Activated CD4-positive, alpha-beta T cell treated with anti-CD3 and anti-CD28 coated beads for 24 hours (primary cell): ENCODE data around the gene SETBP1.

Source experiments
- DNase-seq, 2 donors: peaks; one replicate each; pipeline ENCODE4 v3.0.0-alpha.2; 2020; ENCODE audit warnings: low read depth in 2 of 2

SETBP1 gene

GRCh38 chr18:44759925-44760342, 79.2 kb downstream of the SETBP1 start:
- DNase-seq, result no peak

GRCh38 chr18:44761812-44762211, 81.1 kb downstream of the SETBP1 start:
- DNase-seq, result no peak

- DNase-seq, result no peak
Measured at GRCh38 chr18:44763327-44763726, 82.6 kb downstream of the SETBP1 start.

GRCh38 chr18:44764863-44765262, 84.2 kb downstream of the SETBP1 start:
- no peak for DNase-seq

- no peak for DNase-seq
Measured at GRCh38 chr18:44765456-44765855, 84.8 kb downstream of the SETBP1 start.

- DNase-seq, result no peak
Measured at GRCh38 chr18:44766450-44766849, 85.8 kb downstream of the SETBP1 start.

GRCh38 chr18:44767807-44768206, 87.1 kb downstream of the SETBP1 start:
- no peak for DNase-seq

GRCh38 chr18:44770641-44771040, 90.0 kb downstream of the SETBP1 start:
- DNase-seq, result no peak

- no peak for DNase-seq
Measured at GRCh38 chr18:44771572-44771955, 90.9 kb downstream of the SETBP1 start.

- no peak for DNase-seq
Measured at GRCh38 chr18:44771956-44772917, 91.5 kb downstream of the SETBP1 start.

GRCh38 chr18:44773640-44774155, 93.0 kb downstream of the SETBP1 start:
- no peak for DNase-seq

- no peak for DNase-seq
Measured at GRCh38 chr18:44774191-44774590, 93.5 kb downstream of the SETBP1 start.

- DNase-seq, result no peak
Measured at GRCh38 chr18:44777457-44778192, 96.9 kb downstream of the SETBP1 start.

- no peak for DNase-seq
Measured at GRCh38 chr18:44778788-44779187, 98.1 kb downstream of the SETBP1 start.

- no peak for DNase-seq
Measured at GRCh38 chr18:44779753-44780292, 99.1 kb downstream of the SETBP1 start.

GRCh38 chr18:44781886-44782285, 101.2 kb downstream of the SETBP1 start:
- DNase-seq, result no peak

GRCh38 chr18:44782617-44783016, 101.9 kb downstream of the SETBP1 start:
- no peak for DNase-seq

- no peak for DNase-seq
Measured at GRCh38 chr18:44783371-44783770, 102.7 kb downstream of the SETBP1 start.

- no peak for DNase-seq
Measured at GRCh38 chr18:44786257-44786656, 105.6 kb downstream of the SETBP1 start.

- no peak for DNase-seq
Measured at GRCh38 chr18:44786688-44787087, 106.0 kb downstream of the SETBP1 start.

- DNase-seq, result no peak
Measured at GRCh38 chr18:44788334-44788733, 107.6 kb downstream of the SETBP1 start.

- DNase-seq, result no peak
Measured at GRCh38 chr18:44789710-44790109, 109.0 kb downstream of the SETBP1 start.
